SW480 (cell line): ENCODE measurements around the gene ATXN7L2.

Source experiments
- DNase-seq: peaks from one replicate; pipeline ENCODE4 v3.0.0-alpha.2; 2016; ENCODE audit warnings: low spot score

Gene ATXN7L2

DNA sequence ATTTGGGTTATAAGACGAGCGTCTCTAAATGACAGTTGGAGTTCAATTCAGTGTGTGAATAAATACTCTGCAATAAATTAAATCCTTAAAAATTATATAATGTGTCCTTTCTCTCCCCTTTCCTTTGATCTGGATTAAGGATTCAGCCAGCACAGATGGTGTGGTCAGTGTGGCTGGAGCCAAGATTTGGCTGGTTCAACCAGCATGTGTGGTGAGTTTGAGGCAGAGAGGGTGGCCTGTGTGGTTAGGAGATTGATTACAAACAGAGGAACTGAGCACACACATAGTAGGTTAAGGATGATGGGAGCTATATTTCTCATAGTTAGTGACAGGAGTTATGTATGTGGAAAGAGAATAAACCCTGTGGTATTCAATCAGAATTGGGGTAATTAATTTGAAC, 40.0 kb downstream of the ATXN7L2 start:
- no peak for DNase-seq

DNA sequence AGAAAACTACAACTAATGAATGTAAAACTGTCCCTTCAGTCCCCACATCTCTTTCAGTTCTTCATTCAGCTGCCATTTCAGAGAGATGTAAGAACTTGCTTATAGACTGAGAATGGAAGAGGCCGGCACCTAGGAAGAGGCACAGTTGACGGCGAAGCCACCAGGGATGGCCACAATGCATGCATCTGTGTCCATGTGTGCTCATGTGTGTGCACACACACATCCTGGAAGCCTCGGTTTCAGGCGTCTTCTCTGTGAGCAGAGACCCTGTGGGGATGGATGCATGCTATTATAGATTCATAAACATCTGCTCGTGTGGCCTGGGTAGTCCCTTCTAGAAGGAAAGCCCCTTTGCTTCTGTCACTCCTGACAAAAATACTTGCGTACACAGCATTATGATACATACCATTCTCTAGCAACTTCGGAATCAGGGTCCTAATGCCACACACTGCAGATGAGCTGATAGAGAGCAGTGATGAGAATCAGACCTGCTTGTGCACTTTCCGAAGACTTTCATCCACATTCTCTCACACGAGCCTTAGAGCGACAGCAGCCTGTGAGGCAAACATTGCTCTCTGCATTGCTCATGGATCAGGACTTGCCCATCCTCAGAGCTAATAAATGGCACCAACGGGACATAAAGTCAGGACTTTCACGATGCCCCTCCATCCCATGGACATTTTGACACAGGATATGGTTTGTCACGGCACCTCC, 43.5 kb downstream of the ATXN7L2 start:
- DNase-seq = no peak

DNA sequence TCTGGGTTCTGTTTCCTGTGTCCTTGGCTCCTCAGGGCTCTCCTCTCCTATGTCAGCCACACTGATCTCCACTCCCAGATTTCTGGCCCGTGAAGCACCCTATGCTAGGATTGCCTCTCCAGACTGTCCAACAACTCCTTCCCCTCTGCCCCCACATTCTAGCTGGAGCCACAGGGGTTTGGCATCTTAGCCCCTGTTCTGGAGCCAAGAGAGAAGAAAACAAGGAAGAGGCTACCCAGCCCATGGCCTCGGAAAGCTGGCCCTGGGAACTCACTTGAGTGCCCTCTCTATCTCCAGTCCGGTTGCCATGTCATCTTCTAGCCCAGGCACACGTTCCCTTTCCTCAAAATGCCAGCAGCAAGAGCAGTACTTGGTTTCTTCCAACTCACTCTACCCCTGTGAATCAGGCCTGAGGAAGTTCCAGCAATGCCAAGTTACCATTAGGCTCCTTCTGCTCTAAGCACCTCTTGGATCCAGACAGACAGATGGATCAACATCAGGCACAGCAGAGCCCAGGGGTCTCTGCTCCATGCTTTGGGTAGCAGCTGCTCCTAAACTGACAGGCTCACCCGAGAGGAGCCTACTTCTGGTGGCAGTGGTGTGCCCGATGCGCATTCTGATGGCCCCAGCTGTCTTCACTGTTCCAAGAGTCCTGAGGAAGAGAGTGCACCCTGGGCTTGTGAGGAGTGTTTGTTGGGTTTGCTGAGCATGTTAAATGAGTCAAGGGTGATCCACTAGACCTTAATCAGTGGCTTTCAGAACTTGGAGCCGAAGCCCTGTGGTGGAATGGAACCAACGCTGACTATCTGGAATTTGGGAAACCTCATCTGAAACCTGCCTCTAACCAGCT, 44.4 kb downstream of the ATXN7L2 start:
- DNase-seq = no peak

DNA sequence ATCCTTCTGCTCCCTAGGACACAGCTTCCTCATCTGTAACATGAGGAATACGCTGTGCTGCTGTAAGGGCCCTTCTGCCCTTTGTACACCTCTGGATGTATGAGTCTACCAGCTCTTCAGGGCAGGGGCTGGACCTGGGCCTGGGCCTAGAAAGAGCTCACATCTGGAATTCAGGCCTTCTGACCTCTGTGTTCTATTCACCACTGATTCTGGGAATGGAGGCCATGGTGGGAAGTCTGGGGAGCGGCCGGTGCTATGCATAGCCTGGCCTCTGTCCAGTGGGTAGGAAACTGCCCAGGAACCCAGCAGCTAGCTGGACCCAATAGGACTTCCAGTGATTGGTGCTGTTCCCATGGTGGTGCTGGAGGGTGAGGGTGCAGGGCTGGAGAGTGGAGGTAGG, 45.0 kb downstream of the ATXN7L2 start:
- no peak for DNase-seq

DNA sequence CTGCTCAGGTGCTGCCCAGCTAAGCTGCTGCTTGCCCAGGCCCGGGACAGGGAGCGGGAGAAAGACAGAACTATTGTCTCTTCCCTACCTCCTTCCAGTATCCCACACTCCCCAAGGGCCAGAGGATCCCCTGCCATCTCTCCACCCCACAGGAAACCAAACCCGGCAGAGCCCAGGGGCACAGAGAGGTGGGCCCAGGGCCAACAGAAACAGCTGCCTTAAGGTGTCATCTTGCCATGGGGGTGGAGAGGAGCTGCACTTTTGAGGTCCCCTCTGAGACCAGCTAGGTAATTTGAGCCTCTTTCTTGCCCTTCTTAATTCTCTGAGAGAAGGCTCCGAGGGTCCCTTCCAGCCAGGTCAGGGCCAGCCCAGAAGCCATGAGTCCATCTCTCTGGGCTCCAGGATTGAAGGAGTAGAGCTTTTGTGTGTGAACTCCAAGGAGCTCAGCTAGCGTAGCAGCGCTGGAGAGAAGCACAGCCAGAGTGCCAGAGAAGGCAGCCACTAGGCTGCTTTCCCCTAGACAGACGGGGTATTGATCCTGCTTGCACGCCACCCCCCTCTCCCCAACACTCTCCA, 46.3 kb downstream of the ATXN7L2 start:
- DNase-seq = no peak

DNA sequence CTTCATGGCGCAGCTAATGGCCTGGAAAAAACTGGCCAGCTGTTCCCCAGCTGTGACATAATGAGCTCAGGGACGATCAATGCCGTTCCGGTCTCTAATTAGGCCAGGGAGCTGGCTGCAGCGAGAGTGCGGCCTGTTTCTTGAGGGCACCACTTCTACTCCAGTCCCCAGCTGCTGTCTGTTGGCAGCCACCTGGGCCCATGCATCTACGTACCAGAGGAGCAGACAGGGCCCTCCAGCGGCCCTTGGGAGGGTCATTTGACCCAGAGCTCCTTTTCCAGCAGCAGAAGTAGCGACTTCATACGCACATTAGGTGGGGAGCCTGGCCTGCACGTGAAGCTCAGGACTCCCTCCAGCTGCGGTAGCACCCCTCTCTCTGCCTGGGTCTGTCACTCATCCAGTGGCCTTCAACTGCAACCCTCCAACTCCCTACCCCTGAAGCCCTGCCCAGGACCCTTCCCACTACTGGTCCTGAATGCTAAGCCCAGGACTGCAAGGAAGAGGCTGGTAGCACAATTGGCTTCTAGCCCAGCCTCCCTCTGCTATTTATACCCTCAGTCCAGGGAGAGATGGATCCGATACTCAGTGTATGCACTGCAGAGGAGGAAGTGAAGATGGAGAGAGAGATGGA, 46.9 kb downstream of the ATXN7L2 start:
- DNase-seq = no peak

DNA sequence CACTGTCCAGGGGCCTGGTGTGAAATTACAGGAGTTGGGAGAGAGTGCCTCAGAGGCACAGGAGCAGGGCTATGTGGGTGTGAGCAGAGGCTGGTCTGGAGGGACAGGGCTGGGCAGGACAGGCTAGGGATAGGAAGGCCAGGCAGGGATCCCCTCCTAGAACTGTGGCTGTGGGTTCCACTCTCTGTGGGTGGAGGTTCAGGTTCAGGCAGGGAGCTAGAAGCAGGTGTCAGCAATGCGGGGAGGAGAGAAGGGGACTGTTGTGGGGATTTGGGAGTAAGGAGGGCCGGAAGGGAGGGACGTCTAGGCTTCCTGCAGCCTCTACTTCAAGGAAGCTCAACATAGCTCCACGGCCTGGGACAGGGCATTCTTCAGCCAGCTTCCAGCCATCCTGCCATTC, 47.7 kb downstream of the ATXN7L2 start:
- DNase-seq = no peak

DNA sequence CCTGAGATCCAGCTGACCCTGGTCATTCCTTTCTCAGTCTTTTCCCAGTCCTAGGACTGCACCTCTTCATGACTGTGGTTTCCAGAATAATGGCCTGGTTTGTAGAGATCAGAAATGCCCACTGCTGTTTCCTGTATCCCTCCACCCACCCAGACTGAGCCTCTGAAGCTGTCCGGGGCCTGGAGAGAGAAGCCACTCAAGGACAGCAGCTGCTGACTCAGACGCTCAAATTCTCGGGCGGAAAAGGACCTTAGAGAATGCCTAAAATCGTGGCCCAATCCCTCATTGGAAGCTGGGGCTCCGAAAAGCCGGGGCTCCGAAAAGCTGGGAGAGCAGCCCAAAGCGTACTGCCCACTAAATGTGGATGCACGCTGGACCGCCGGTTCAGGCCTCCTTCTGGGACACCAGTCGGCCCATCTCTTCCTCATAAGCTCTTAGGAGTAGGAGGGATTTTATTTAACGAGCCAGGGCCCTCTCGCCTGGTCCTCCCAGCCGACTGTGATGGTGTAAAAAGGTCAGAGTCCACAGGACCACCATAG, 48.2 kb downstream of the ATXN7L2 start:
- DNase-seq = no peak

DNA sequence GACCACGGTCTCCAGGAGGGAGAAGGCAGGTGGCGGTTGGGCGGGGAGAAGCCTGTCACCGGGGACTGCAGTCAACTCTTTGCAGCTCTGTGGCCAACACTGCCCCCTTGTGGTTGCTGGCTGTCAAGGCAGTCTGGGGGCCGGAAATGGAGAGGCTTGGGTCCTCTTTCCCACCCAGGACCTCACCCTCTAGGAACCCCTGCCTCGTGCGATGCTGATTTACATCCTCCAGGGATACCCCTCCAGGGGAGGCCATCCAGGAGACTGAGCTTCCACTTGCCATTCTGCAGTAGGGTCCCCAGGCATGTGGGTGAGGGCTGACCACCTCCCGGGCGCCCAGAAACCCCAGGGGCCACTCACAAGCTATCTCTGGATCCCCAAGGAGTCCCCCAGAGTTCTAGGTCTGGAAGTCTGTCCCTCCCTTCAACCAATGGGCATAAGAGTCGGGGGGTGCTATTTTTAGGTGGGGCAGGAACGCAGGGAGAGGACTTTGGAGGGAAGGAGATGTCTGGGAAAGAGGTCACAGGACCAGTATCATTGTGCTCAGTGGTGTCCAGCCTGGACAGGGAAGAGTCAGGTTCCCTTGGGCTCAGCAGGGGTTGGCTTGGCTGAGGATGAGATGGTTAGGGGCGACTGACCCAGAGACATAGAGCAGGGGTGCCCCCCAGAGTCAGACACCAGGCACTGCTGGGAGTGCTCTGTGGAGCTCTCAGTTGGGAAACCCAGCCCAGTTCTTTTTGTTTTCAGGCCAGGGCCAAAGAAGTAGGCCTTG, 48.8 kb downstream of the ATXN7L2 start:
- peak; percentile 54 for DNase-seq

DNA sequence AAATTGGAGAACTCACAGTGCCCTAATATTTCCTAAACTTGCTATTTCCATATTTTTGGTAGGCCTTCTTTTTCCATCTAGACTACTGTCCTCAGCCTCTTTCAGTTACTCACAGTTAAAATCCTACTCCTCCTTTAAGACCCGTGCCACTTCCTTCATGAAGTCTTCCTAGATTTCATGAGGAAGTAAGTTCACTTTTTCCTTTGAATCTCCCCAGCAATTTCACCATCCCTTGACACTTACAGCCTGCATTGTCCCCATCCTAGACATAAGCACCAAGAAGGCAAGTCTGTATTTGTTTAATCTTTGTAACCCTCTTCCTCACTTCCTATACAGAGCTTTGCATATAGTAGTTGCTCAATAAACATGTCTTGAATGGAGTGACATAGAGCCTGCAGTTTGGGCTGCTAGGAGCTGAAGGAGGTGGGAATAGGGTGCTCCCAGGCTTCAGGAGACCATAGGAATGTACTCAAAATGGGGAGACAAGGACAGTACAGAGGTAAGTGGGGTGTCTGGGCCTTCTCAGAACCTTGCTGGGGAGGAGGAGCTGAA, 50.7 kb downstream of the ATXN7L2 start:
- no peak for DNase-seq

DNA sequence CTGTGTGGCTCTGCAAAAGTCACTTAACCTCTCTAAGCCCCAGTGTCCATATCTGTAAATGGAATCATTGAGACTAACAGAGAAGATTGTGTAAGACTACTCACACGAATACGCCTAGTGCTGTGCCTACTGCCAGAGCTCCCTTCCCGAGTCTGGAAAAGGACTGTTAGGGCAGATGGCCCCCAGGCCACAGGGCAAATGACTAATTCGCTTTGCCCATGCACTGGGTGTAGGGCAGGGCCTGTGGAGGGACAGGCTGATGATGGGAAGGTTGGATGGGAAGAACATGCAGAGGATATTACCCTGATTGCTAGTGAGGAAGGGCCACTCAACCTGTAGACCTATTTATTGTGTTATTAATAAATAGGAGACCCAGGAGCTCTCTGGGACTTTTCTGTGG, 51.8 kb downstream of the ATXN7L2 start:
- DNase-seq = no peak

DNA sequence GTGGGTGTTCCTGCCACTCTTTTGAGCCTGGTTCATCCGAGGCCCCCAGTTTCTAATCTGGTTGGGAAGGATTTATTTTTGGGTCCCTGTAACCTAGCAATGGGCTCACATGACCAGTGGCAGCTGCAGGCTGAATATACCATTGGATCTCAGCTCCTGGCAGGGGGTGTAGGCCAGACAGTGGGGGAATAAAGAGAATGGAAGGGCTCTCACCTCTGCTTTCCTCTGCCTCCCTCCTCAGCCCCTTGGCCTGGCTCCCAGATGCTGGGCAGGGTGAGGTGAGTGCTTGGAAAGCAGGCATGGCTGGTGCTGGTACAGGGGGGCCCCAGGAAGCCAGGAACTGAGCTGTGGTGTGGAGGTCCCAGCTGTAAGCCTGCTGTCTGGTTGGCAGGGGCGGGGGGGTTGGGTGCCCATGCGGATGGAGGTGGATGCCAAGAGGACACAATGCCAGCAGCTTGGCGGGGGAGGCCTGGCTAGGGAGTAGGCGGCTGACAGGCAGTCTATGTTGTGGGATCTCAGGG, 52.3 kb downstream of the ATXN7L2 start:
- no peak for DNase-seq

DNA sequence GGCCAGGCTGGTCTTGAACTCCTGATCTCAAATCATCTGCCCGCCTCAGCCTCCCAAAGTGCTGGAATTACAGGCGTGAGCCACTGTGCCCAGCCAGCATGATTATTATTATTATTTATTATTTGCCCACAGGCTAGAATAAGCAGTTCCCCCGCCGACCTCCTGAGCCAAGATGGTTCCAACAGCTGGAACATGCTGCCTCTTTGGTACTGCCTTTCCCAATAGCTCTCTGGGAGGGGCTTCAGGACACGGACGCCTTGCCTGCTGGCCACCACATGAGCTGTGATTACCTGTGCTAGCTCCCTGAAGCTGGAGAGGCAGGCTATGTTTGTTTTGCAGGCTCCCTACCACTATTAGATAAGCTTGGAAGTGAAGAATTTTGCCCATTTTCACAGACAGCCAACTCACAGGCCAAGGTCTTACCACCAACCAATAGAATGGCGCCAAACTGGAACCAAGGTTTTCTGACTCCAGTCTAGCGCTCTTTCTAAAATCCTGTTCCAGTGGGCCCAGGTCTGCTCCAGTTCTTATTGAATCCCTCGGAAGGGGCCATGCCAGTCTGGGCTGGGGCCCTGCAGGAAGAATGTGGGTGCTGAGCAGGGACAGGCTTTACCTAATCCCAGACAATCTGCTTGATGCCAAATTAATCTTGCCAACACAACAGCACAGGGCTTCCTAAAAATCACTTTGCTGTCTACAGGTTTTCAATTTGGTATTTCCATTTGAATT, 53.9 kb downstream of the ATXN7L2 start:
- no peak for DNase-seq

DNA sequence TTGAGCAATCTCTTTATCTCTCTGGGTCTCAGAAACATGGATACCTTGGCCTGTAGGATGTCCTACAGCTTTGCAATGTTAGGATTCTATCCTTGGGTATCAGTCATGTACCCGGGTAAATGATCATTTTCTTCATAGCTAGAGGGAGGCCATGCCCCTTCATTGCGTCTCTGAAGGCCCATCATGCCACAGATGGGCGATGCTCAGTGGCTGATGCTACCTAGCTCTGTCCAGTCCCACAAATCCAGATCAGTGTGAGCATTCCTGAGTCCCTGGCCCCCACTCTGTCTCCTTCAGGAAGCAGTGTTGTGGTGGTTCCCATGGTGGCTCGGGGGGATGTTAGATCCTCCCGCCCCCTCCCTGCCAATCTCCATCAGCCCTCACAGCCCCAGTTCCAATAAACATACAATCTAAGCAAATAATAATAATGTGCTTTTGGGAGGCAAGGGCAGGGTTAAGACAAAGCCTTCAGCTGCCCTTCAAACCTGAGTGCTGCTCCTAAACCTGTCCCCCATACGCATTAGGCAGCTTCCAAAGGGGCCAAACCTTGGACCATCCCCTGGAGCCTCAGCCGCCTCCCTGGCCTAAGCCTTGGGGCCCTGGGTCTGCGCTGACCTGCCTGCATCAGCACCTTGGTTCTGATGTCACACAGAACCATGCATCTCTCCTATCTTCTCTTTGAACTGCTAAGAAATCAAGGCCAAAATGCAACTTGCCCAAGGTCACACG, 55.3 kb downstream of the ATXN7L2 start:
- no peak for DNase-seq

DNA sequence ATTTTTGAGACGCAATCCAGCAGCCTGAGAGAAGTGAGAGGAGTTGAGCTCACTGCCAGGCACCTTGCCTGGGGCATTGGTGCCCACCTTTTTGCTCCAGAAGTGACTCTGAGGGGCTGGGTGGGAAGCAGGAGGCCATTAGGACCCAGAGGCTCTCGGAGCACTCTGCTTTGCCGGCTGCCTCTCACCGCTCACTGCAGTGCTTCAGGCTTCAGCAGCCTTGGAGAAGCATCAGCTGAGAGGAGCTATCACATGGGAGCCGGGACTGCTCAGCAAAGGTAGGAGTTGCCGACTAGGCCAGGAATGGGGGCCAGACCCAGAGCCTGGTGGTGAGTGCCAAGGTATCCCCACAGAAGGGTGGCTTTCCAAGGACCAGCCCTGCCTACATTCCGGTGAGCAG, 56.0 kb downstream of the ATXN7L2 start, which contains the start of gene GPR61:
GPR61 (plus strand) TSS at position 197 of the 400 bp plus-strand sequence. CDS start 3,151 bp downstream, outside the sequence.
- no peak for DNase-seq

DNA sequence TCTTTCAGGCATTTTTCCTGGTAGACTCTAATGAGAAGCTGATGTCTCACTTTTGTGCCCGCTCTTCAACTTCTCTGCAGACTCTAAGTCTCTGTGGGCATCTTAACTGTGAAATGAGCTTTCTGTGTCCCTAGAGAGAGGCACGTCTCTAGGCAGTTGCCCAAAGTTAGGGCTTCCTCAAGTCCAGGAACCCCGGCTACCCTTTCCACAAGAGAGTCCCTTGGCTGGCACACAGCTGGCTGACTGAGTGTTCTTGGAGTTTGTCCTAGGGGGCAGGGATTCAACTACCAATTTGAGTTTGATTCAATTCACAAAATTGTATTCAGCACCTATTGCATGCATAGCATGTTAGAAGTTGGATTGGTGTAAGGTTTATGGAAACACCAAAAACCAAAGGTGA, 57.4 kb downstream of the ATXN7L2 start:
- DNase-seq = no peak
